BLaER1 treated with 17β-estradiol and CSF1 and Interleukin-3, amounts not matched to agents 10 nM and 100 nM (cell line): ENCODE measurements around the gene RPRD1B.

ENCODE experiments used
- H3K27ac ChIP-seq, 11 experiments: shearing (Covaris generic); formaldehyde crosslinking; 2 replicates each; pipeline ENCODE4 v1.8.1; 2022
- H3K27me3 ChIP-seq, 11 experiments: shearing (Covaris generic); formaldehyde crosslinking; 2 replicates each; pipeline ENCODE4 v1.8.1; 2022
- H3K36me3 ChIP-seq, 11 experiments: shearing (Covaris generic); formaldehyde crosslinking; 2 replicates each; pipeline ENCODE4 v1.8.1; 2022
- H3K4me1 ChIP-seq, 10 experiments: shearing (Covaris generic); formaldehyde crosslinking; 2 replicates each; pipeline ENCODE4 v1.8.1; 2022
- H3K4me2 ChIP-seq, 11 experiments: shearing (Covaris generic); formaldehyde crosslinking; 2 replicates each; pipeline ENCODE4 v1.8.1; 2022
- H3K4me3 ChIP-seq, 10 experiments: shearing (Covaris generic); formaldehyde crosslinking; 2 replicates each; pipeline ENCODE4 v1.8.1; 2022
- H3K9ac ChIP-seq, 11 experiments: shearing (Covaris generic); formaldehyde crosslinking; 2 replicates each; pipeline ENCODE4 v1.8.1; 2022
- H3K9me3 ChIP-seq, 11 experiments: shearing (Covaris generic); formaldehyde crosslinking; replicated peaks in 1 of 11; 2 replicates each; pipeline ENCODE4 v1.8.1; 2022
- H4K20me1 ChIP-seq, 11 experiments: shearing (Covaris generic); formaldehyde crosslinking; 2 replicates each; pipeline ENCODE4 v1.8.1; 2022
- Cebpa-rat ChIP-seq, 11 experiments: shearing (Covaris generic); IDR thresholded peaks; 2 replicates each; pipeline ENCODE4 v1.8.1; 2022

Gene RPRD1B

DNA sequence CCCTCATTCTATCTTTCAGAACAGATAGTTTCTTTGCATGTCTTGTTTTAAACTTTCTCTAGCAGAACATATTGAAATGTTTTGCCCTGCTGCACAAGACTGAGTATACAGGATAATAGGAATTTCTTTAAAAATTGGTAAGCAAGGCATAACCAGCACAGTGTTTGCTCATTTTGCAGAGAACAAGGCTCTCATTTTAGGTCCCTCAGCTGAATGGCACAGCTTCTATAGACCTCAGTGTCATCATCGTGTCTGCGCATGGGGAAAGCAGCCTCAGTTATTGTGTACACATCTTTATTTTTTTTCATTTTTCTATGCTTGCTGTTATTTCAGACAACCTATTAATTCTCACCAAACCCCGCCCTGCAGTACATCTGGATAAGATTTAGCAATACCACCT is 36.0 kb upstream of the RPRD1B start:
- H3K9me3 ChIP-seq: no peaks in the 10 kb centered on the region
- H3K27me3 ChIP-seq: no peaks in the 10 kb centered on the region
- H3K9ac ChIP-seq: no peak overlapping the region
- H3K36me3 ChIP-seq: peaks cover 89 to 95% (median 91%) of the 10 kb centered on the region in 11 experiments
- no peak overlapping the region for H3K4me2 ChIP-seq
- no peak overlapping the region for H3K4me3 ChIP-seq
- no peak overlapping the region for H3K27ac ChIP-seq
- peaks cover 0 to 34% (median 15%) of the 10 kb centered on the region in 11 experiments; a peak in 12 of 22 replicates for H4K20me1 ChIP-seq
- H3K4me1 ChIP-seq: peaks cover 0 to 10% (median 8%) of the 10 kb centered on the region in 10 experiments; a peak in 16 of 20 replicates
- TF ChIP-seq Cebpa-rat (IDR thresholded peaks at IDR 0.05): no peak

DNA sequence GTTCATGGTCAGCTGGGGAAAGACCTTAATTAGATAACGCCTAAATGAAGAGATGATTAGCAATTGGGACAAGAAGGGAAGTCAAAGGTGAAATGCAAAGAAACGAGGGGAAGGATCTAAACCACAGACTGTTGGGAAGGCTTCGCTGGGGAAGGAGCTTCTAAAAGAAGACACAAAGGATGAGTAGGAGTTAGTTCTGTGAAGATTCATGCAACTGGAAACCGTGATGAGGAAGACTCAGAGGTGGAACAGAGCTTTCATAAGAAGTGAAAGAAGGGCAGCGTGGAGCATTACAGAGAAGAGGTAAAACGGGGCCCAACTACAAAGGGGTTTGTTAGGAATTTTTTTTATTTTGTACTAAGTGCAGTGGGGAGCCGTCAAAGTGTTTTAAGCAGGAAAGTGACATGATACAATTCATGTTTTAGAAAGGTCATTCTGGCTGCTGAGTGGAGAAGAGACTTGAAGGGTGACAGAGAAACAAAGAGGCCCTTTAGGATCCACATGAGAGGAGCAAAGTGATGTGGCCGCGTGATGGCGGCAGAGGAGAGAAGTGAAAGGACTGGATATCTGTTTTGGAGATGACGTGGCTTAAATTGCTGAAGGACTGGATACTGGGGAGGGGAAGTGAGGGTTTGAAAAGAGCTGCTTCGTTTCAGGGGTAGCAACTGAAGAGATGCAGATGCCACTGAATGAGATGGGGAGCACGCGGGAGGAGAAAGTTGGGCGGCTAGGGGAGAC is 33.9 kb upstream of the RPRD1B start:
- Histone ChIP-seq H3K36me3 (peaks cover 98 to 100% (median 100%) of the 10 kb centered on the region in 11 experiments), H3K4me1 (no peaks in the 10 kb centered on the region; a peak in 1 of 20 replicates)
- no peak for TF ChIP-seq Cebpa-rat (IDR thresholded peaks at IDR 0.05)

DNA sequence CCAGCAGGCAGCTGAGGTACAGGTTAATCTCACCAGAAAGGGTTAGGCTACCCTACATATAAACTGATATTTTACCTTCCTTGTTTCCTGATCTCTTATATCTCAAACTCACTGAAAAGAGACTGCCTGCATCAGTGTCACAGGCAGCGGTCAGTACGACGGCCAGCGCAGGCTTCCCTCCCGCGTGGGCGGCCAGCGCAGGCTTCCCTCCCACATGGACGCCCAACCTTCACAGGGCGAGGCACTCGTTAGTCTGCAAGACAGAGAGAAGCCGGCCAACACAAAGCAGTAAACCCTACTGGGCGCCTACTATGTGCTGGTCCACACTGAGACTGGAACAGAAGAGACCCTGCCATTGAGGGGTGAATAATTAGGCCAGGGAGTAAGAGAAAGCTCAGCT is 33.3 kb upstream of the RPRD1B start:
- H3K36me3 ChIP-seq: peaks cover 98 to 100% (median 100%) of the 10 kb centered on the region in 11 experiments
- no peaks in the 10 kb centered on the region for H3K27me3 ChIP-seq
- no peak overlapping the region for H3K9ac ChIP-seq
- no peak overlapping the region for H3K27ac ChIP-seq
- no peak overlapping the region for H3K4me2 ChIP-seq
- TF ChIP-seq Cebpa-rat (IDR thresholded peaks at IDR 0.05): no peak
- H4K20me1 ChIP-seq: peaks cover 0 to 20% (median 6%) of the 10 kb centered on the region in 11 experiments; a peak in 12 of 22 replicates
- no peaks in the 10 kb centered on the region; a peak in 1 of 20 replicates for H3K4me1 ChIP-seq
- H3K9me3 ChIP-seq: no peaks in the 10 kb centered on the region
- no peak overlapping the region for H3K4me3 ChIP-seq

More for the DNA sequence above, 33.9 kb upstream of the RPRD1B start:
- Histone ChIP-seq H3K4me2 (no peak overlapping the region), H3K27me3 (no peaks in the 10 kb centered on the region), H3K4me3 (no peak overlapping the region), H3K9ac (no peak overlapping the region), H3K9me3 (no peaks in the 10 kb centered on the region), H3K27ac (no peak overlapping the region), H4K20me1 (peaks cover 0 to 24% (median 7%) of the 10 kb centered on the region in 11 experiments; a peak in 11 of 22 replicates)

DNA sequence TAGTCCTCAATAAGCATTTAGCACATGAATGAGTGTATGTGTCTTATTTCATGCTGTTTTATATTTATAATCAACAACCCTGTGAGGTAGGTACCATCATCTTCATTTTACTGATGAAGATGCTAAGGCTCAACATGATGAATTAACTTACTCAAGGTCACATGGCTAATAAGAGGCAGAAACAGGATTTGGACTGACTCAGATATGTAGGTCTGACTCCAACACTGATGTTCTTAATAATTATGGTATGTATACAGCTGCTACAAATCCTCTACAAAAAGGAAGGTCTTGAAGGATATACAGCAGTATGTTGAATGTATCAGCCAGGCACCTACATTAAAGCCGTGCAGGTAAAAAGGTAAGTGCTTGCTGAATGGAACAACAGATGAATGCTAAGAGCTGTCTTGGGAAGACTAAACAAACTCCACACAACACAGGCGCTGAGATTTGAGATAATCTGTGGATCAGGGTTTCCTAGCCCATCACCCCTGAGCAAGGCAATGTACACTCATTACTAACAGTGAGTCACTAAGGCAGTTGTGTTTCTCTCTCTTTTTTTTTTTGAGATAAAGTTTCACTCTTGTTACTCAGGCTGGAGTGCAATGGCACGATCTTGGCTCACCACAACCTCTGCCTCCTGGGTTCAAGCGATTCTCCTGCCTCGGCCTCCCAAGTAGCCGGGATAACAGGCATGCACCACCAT is 32.2 kb upstream of the RPRD1B start:
- Histone ChIP-seq H3K9ac (no peak overlapping the region), H3K27ac (no peak overlapping the region)
- TF ChIP-seq Cebpa-rat (IDR thresholded peaks at IDR 0.05): no peak

DNA sequence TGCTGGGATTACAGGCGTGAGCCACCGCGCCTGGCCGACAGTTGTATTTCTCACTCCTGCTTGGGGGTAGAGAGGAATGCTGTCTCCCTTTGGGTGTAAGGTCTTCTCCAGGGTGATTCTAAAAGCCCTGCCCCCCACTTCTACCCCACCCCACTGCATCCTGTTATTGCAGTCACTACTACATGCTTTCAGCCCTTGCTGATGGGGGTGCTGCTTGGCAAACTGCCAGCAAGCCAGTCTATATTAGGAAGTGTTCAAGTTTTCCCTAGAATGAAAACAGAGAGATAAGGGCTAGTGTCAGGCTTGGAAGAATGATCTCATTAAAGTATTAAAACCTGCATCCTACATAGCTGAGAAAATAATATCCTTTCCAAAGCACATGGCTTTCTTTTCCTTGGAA is 31.6 kb upstream of the RPRD1B start:
- Histone ChIP-seq H3K4me2 (no peak overlapping the region), H3K9me3 (no peaks in the 10 kb centered on the region), H3K4me3 (no peak overlapping the region), H3K9ac (no peak overlapping the region), H4K20me1 (peaks cover 0 to 36% (median 10%) of the 10 kb centered on the region in 11 experiments; a peak in 16 of 22 replicates), H3K4me1 (no peaks in the 10 kb centered on the region; a peak in 1 of 20 replicates), H3K27me3 (no peaks in the 10 kb centered on the region), H3K27ac (no peak overlapping the region), H3K36me3 (peaks cover 91 to 100% (median 98%) of the 10 kb centered on the region in 11 experiments)
- TF ChIP-seq Cebpa-rat (IDR thresholded peaks at IDR 0.05): no peak

More for the DNA sequence above, 32.2 kb upstream of the RPRD1B start:
- Histone ChIP-seq H4K20me1 (peaks cover 0 to 29% (median 6%) of the 10 kb centered on the region in 11 experiments; a peak in 16 of 22 replicates), H3K27me3 (no peaks in the 10 kb centered on the region), H3K4me2 (no peak overlapping the region), H3K4me1 (no peaks in the 10 kb centered on the region; a peak in 1 of 20 replicates), H3K36me3 (peaks cover 91 to 100% (median 98%) of the 10 kb centered on the region in 11 experiments), H3K9me3 (no peaks in the 10 kb centered on the region), H3K4me3 (no peak overlapping the region)

DNA sequence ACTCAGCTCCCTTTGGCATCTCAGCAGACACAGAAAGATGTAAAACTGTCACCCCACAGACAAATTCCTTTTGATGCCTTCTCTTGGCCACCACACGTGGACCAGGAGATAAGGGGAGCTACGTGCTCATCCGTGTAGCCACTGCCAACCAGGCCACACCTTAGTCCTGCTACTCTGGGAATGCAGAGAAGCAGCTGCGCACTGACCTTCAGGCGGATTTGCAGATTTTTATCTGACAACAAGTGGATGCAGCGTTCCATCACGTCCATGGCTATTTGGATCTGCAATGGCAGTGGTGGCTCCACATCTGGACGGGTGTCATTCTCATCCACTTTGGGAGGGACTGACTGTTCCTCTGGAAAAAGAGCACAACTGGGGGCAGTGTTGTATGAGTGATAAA is 31.1 kb upstream of the RPRD1B start:
- H3K27me3 ChIP-seq: no peaks in the 10 kb centered on the region
- peaks cover 0 to 40% (median 15%) of the 10 kb centered on the region in 11 experiments; a peak in 17 of 22 replicates for H4K20me1 ChIP-seq
- no peak for TF ChIP-seq Cebpa-rat (IDR thresholded peaks at IDR 0.05)
- H3K9ac ChIP-seq: no peak overlapping the region
- no peak overlapping the region for H3K4me3 ChIP-seq
- no peaks in the 10 kb centered on the region; a peak in 1 of 20 replicates for H3K4me1 ChIP-seq
- H3K27ac ChIP-seq: no peak overlapping the region
- H3K36me3 ChIP-seq: peaks cover 90 to 100% (median 98%) of the 10 kb centered on the region in 11 experiments
- no peaks in the 10 kb centered on the region for H3K9me3 ChIP-seq
- no peak overlapping the region for H3K4me2 ChIP-seq

DNA sequence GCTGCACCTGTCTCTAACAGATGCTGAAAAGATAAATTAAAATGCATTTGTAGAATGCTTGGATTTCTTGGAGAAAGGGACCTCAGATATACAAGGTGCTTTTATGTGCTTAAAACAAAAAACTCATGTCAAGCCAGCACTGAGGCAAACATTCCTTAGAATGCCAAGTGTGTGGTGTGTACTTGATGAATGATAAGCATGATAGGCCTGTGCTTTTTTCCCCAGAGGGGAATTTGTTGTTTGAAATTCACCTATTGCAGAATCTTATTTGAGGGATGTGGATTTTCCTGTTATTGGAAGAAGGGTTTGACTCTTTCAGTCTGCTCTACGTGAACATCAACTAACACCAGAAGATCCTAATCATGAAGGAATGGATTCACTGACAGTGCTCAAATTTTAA is 29.1 kb upstream of the RPRD1B start:
- no peak overlapping the region for H3K9ac ChIP-seq
- peaks cover 0 to 60% (median 34%) of the 10 kb centered on the region in 11 experiments; a peak in 18 of 22 replicates for H4K20me1 ChIP-seq
- no peaks in the 10 kb centered on the region for H3K9me3 ChIP-seq
- no peaks in the 10 kb centered on the region for H3K27me3 ChIP-seq
- H3K36me3 ChIP-seq: peaks cover 88 to 100% (median 98%) of the 10 kb centered on the region in 11 experiments
- no peak overlapping the region for H3K4me2 ChIP-seq
- H3K4me1 ChIP-seq: no peaks in the 10 kb centered on the region; a peak in 1 of 20 replicates
- TF ChIP-seq Cebpa-rat (IDR thresholded peaks at IDR 0.05): no peak
- no peak overlapping the region for H3K4me3 ChIP-seq
- H3K27ac ChIP-seq: no peak overlapping the region

DNA sequence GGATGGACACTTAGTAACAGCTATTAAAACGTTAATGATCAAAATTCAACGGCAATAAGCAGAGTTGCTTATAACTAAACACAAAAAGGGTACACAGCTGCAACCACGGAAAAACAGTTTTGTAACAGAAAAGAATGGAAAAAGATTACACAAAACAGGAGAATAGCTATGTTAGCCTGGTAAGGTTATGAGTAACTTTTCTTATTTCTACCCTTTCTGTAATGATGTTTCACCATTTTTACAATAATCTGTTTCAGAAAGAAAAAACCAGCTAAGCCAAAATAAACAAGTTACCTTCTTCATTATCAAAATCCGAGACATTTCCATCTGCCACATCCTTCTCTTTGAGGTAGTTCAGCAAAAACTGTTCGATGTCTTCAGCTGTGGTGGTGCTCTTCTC is 27.6 kb upstream of the RPRD1B start:
- Histone ChIP-seq H3K9me3 (no peaks in the 10 kb centered on the region), H3K36me3 (peaks cover 86 to 100% (median 98%) of the 10 kb centered on the region in 11 experiments), H3K27ac (no peak overlapping the region), H3K27me3 (no peaks in the 10 kb centered on the region), H4K20me1 (peaks cover 0 to 65% (median 40%) of the 10 kb centered on the region in 11 experiments; a peak in 16 of 22 replicates), H3K4me2 (no peak overlapping the region), H3K9ac (no peak overlapping the region), H3K4me3 (no peak overlapping the region), H3K4me1 (no peaks in the 10 kb centered on the region)
- no peak for TF ChIP-seq Cebpa-rat (IDR thresholded peaks at IDR 0.05)

DNA sequence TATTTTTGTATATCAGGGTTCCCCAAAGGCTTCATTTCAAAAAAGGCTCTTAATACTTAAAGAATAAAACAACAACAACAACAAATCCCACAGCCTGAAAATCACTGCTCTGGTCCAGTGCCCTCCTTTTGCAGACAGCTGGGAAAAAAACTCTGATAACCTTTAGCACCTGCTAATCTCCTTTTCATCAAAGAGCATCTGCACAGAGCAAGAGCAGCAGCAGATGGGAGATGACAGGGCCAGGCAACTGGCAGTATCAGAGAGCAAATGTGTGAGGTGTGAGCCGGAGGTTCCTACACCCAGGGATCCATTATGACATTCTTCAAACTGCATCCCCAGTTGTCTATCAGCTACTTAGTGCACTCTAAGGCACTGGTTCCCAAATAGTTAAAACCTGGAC is 26.0 kb upstream of the RPRD1B start:
- Histone ChIP-seq H3K4me2 (no peak overlapping the region), H3K4me1 (no peaks in the 10 kb centered on the region), H3K9ac (no peak overlapping the region), H3K27me3 (no peaks in the 10 kb centered on the region), H3K4me3 (no peak overlapping the region), H4K20me1 (peaks cover 3 to 81% (median 50%) of the 10 kb centered on the region in 11 experiments; a peak in 16 of 22 replicates), H3K36me3 (peaks cover 86 to 100% (median 98%) of the 10 kb centered on the region in 11 experiments), H3K27ac (no peak overlapping the region), H3K9me3 (no peaks in the 10 kb centered on the region)
- no peak for TF ChIP-seq Cebpa-rat (IDR thresholded peaks at IDR 0.05)
